AG10803 (cell line): Measurements from ENCODE around the gene BAHCC1.

ENCODE experiments used
- DNase-seq: peaks from one replicate; pipeline ENCODE4 v3.0.0; 2010; ENCODE audit warnings: low read depth
- H3K4me3 ChIP-seq: 2 replicates; pipeline ENCODE4 v1.5.1; 2011; ENCODE audit warnings: mild to moderate bottlenecking, low read length, control low read depth
- CTCF ChIP-seq: conservative IDR thresholded peaks from 2 replicates; pipeline ENCODE4 v1.5.1; 2011; ENCODE audit warnings: mild to moderate bottlenecking, low read length, control low read depth, inconsistent platforms

BAHCC1 gene

DNA sequence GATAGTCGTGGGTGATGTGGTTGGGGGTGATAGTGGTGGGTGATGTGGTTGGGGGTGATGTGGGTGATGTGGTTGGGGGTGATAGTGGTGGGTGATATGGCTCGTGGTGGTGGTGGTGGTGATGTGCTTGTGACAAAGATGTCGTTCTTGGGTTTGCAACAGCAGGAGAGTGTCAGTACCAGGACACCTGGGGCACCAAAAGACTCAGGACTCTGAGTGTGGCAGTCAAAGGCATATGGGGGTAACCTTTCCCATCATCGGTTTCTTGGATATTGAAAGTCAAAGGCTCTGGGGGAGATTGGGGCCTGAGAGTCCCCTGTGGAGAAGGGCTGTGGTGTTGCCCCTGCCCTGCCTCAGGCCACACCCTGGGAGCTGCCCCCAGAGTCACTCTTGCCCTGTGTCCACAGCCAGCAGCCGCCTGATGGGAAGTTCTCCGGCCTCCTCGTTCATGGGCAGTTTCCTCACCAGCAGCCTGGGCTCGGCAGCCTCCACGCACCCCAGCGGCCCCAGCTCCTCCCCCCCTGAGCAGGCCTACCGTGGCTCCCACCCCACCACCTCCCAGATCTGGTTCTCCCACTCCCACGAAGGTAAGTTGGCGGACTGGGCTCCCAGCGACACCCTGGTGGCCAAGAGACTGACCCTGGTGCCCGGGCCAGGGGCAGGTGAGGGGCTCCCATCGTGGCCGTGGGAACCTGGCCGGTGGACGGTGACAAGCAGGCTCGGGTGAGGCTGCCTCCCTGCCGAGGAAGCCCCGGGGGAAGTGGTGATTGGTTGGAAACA is 31.3 kb downstream of the BAHCC1 start:
- no peak overlapping the region for H3K4me3 ChIP-seq
- no peak for TF ChIP-seq CTCF
- DNase-seq: no peak

GRCh38 chr17:81427173-81428120 is 32.2 kb downstream of the BAHCC1 start:
- H3K4me3 ChIP-seq: no peak overlapping the region
- DNase-seq: no peak
- TF ChIP-seq CTCF: no peak

DNA sequence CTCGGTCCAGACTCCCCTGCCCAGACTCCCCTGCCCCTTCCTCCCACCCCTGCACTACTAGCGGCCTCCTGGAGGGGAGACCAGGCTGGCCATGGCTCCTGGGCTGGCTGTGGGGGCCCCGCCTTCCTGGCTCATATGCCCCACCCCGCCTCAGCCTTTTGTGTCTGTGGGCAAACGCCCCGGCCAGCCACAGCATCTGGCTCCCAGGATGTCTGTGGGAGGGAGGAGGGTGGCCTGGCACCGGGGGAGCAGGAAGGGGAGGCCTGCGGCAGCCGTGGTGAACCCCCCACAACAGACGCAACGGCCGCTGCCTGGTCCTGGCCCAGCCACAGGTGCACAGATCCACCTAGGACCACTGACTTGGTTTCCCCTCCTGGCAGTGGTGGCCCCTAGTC is 32.9 kb downstream of the BAHCC1 start:
- H3K4me3 ChIP-seq: no peak overlapping the region
- peak; percentile 72 for DNase-seq
- no peak; the same call in 1 of the 2 replicates for TF ChIP-seq CTCF

DNA sequence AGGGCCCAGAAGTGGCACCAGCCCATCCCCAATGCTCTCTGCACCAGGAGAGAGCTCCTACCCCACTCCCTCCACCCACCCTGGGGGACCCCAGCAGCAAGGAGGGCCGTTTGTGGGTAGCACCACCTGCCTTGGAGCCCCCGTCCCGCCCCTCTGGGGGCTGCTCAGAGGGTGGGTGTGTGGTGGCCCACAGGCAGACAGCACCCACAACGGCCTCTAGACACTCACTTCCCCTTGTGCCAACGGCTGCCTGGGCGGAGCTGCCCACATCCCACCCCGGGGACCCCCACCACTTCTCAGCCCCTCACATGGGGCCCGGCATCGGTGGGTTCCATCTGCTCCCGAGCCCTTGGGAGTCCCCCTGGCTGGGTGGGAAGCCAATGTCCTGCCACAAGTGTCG is 33.3 kb downstream of the BAHCC1 start:
- TF ChIP-seq CTCF: no peak
- DNase-seq: no peak
- no peak overlapping the region for H3K4me3 ChIP-seq

GRCh38 chr17:81428948-81429774 is 33.9 kb downstream of the BAHCC1 start:
- no peak overlapping the region for H3K4me3 ChIP-seq
- peak; percentile 72 for DNase-seq
- TF ChIP-seq CTCF: no peak

DNA sequence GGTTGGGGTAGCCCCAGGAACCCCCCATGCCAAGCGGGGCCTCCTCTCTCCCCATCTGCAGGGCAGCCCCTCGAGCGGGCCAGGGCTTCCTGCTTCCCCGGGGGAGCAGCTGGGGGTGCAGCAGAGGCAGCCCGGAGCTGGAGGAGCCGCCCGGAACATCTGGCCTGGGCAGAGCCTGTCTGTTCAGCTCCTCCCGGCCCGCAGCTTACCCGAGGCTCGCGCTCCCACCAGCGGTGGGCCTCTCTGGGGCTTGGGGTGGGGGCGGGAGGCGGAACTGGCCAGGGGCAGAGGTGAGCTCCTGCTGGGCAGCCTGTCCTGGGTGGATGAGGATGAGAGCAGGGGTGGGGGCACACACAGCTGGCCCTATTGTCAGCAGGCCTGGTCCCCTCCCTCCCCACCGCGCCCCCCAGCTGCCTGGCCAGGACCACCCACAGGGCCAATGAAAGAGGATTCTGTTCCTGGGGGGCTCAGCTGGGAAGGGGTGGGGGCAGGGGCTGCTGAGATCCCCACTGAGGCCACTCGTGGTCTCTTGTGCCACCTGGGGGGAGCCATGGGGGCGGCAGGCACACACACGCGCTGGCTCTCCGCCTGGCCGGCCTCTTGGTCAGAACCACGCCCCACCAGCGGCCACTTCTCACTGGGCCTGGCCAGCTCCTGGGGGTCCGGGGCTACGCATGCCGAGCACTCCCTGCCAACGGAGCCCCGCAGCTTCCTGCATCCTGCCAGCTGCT is 34.7 kb downstream of the BAHCC1 start:
- peak; percentile 53 for DNase-seq
- TF ChIP-seq CTCF: 0 out of 2 replicates have a peak, but pooled peaks have one; percentile 5
- H3K4me3 ChIP-seq: no peak overlapping the region
